KMS-11 (cell line): ENCODE results near the gene HOXD10.
A peak's percentile ranks its signal among the peaks of the same experiment; 100 is the strongest.

Source experiments
- H2AFZ ChIP-seq: fragments of 200-600 bp; sonication (generic); 2 replicates; pipeline ENCODE4 v1.6.1; 2016; ENCODE audit warnings: antibody characterized with exemption, mixed run types, low read depth
- H3K27ac ChIP-seq: fragments of 200-600 bp; sonication (generic); 2 replicates; pipeline ENCODE4 v1.6.1; 2016; ENCODE audit warnings: mild to moderate bottlenecking, mixed run types
- H3K27me3 ChIP-seq: fragments of 200-600 bp; sonication (generic); 2 replicates; pipeline ENCODE4 v1.6.1; 2017; ENCODE audit warnings: mild to moderate bottlenecking, low read depth, mixed run types, moderate library complexity; ENCODE audit not compliant: insufficient read depth
- H3K36me3 ChIP-seq: fragments of 200-600 bp; sonication (generic); 2 replicates; pipeline ENCODE4 v1.6.1; 2017; ENCODE audit warnings: mild to moderate bottlenecking, mixed run types; ENCODE audit not compliant: insufficient read depth
- H3K4me1 ChIP-seq: fragments of 200-600 bp; sonication (generic); 2 replicates; pipeline ENCODE4 v1.6.1; 2016; ENCODE audit warnings: mild to moderate bottlenecking, low read depth, mixed run types; ENCODE audit not compliant: poor library complexity, severe bottlenecking
- H3K4me2 ChIP-seq: fragments of 200-600 bp; sonication (generic); 2 replicates; pipeline ENCODE4 v1.7.0; 2016; ENCODE audit warnings: mild to moderate bottlenecking, mixed run types
- H3K4me3 ChIP-seq: fragments of 200-600 bp; sonication (generic); IDR thresholded peaks from 2 replicates; pipeline ENCODE4 v1.6.1; 2017; ENCODE audit warnings: low read depth, low read length, mixed read lengths; ENCODE audit not compliant: insufficient read depth
- H3K79me2 ChIP-seq: fragments of 200-600 bp; sonication (generic); 2 replicates; pipeline ENCODE4 v1.6.1; 2016; ENCODE audit warnings: low read depth, mixed run types; ENCODE audit not compliant: insufficient read depth
- H3K9ac ChIP-seq: fragments of 200-600 bp; sonication (generic); 2 replicates; pipeline ENCODE4 v1.6.1; 2016; ENCODE audit warnings: mild to moderate bottlenecking, mixed run types
- H4K20me1 ChIP-seq: fragments of 200-600 bp; sonication (generic); 2 replicates; pipeline ENCODE4 v1.6.1; 2016; ENCODE audit warnings: mild to moderate bottlenecking, mixed run types; ENCODE audit not compliant: insufficient read depth
- CTCF ChIP-seq: fragments of 200-600 bp; sonication (generic); conservative IDR thresholded peaks from 2 replicates; pipeline ENCODE4 v1.6.1; 2017; ENCODE audit warnings: low read depth, mild to moderate bottlenecking, antibody characterized with exemption, low read length, moderate library complexity, mixed read lengths

Gene HOXD10

GRCh38 chr2:176134035-176134434 is 17.5 kb downstream of the HOXD10 start:
- Histone ChIP-seq H3K27me3 (no peaks in the 10 kb centered on the region), H3K79me2 (no peaks in the 10 kb centered on the region), H4K20me1 (no peaks in the 10 kb centered on the region)

GRCh38 chr2:176135035-176135440 is 18.5 kb downstream of the HOXD10 start:
- Histone ChIP-seq H2AFZ (no peak overlapping the region), H4K20me1 (no peaks in the 10 kb centered on the region), H3K4me1 (peaks cover 27% of the 10 kb centered on the region), H3K4me2 (no peak overlapping the region), H3K9ac (no peak overlapping the region), H3K4me3 (no peak overlapping the region), H3K36me3 (no peaks in the 10 kb centered on the region), H3K79me2 (no peaks in the 10 kb centered on the region), H3K27me3 (no peaks in the 10 kb centered on the region), H3K27ac (no peak overlapping the region)
- TF ChIP-seq CTCF, result no peak

More at GRCh38 chr2:176134035-176134434, 17.5 kb downstream of the HOXD10 start:
- TF ChIP-seq CTCF, result no peak
- no peak overlapping the region for H3K9ac ChIP-seq
- no peak overlapping the region for H3K4me2 ChIP-seq
- no peaks in the 10 kb centered on the region for H3K36me3 ChIP-seq
- H2AFZ ChIP-seq, result no peak overlapping the region
- no peak overlapping the region for H3K27ac ChIP-seq
- peaks cover 26% of the 10 kb centered on the region for H3K4me1 ChIP-seq
- no peak overlapping the region for H3K4me3 ChIP-seq

GRCh38 chr2:176136374-176137251 is 20.0 kb downstream of the HOXD10 start:
- TF ChIP-seq CTCF, result no peak
- no peak overlapping the region for H3K9ac ChIP-seq
- H3K79me2 ChIP-seq, result no peaks in the 10 kb centered on the region
- H3K27me3 ChIP-seq, result no peaks in the 10 kb centered on the region
- peaks cover 34% of the 10 kb centered on the region for H3K4me1 ChIP-seq
- no peak overlapping the region for H2AFZ ChIP-seq
- peak overlapping the region; percentile 47; the same call in 1 of the 2 replicates for H3K4me2 ChIP-seq
- no peak overlapping the region for H3K27ac ChIP-seq
- no peaks in the 10 kb centered on the region for H3K36me3 ChIP-seq
- no peak overlapping the region for H3K4me3 ChIP-seq
- no peaks in the 10 kb centered on the region for H4K20me1 ChIP-seq

GRCh38 chr2:176137252-176137580 is 20.6 kb downstream of the HOXD10 start:
- Histone ChIP-seq H3K4me3 (no peak overlapping the region), H3K36me3 (no peaks in the 10 kb centered on the region), H3K27ac (no peak overlapping the region), H4K20me1 (no peaks in the 10 kb centered on the region), H3K4me1 (peaks cover 34% of the 10 kb centered on the region), H2AFZ (no peak overlapping the region), H3K9ac (no peak overlapping the region), H3K79me2 (no peaks in the 10 kb centered on the region), H3K4me2 (peak overlapping the region; percentile 47; the same call in 1 of the 2 replicates), H3K27me3 (no peaks in the 10 kb centered on the region)
- no peak for TF ChIP-seq CTCF
